RWPE1 (cell line): ENCODE measurements around the gene KCTD19.

ENCODE experiments used
- CTCF ChIA-PET: fragments of 350-600 bp; sonication (Branson Sonifier 250); formaldehyde crosslinking; extraction: SDS; loops from one replicate; lab custom pipeline; 2021; lab: Yijun Ruan, JAX
- POLR2A ChIA-PET: fragments of 400-600 bp; formaldehyde crosslinking; extraction: SDS; loops from one replicate; lab custom pipeline; 2020; ENCODE audit warnings: antibody characterized with exemption; ENCODE audit not compliant: low non-redundant PET; lab: Yijun Ruan, JAX
- DNase-seq: peaks from one replicate; pipeline ENCODE4 v3.0.0; 2012; ENCODE audit warnings: low spot score
- H3K27ac ChIP-seq: fragments of 450-650 bp; 2 replicates; pipeline ENCODE4 v1.5.1; 2017
- TF ChIP-seq, protein P1 (sequence below): fragments of 450-650 bp; conservative IDR thresholded peaks from 2 replicates; pipeline ENCODE4 v1.5.1; 2017; ENCODE audit warnings: low read depth, mild to moderate bottlenecking

The KCTD19 gene

DNA sequence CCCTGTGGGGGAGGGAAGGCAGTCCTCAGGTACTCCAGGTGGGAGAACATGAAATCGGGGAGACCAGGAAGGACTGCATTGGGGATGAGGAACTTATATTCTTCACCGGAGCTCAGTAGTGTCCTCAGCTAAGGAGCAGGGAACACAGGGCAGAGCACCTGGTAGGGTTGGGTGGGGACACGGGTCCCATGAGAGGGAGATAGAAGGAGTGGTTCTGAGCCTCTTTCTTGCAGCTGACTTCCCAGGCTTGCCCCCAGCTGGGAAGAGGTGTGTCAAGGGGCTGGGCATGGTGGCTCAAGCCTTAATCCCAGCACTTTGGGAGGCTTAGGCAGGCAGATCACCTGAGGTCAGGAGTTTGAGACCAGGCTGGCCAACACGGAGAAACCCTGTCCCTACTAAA, 81.4 kb downstream of the KCTD19 start:
- TF ChIP-seq, protein P1, sequence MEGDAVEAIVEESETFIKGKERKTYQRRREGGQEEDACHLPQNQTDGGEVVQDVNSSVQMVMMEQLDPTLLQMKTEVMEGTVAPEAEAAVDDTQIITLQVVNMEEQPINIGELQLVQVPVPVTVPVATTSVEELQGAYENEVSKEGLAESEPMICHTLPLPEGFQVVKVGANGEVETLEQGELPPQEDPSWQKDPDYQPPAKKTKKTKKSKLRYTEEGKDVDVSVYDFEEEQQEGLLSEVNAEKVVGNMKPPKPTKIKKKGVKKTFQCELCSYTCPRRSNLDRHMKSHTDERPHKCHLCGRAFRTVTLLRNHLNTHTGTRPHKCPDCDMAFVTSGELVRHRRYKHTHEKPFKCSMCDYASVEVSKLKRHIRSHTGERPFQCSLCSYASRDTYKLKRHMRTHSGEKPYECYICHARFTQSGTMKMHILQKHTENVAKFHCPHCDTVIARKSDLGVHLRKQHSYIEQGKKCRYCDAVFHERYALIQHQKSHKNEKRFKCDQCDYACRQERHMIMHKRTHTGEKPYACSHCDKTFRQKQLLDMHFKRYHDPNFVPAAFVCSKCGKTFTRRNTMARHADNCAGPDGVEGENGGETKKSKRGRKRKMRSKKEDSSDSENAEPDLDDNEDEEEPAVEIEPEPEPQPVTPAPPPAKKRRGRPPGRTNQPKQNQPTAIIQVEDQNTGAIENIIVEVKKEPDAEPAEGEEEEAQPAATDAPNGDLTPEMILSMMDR: no peak
- H3K27ac ChIP-seq: peak overlapping the region; percentile 92
- no peak for DNase-seq
- ChIA-PET CTCF (interaction anchor here (0.6 to 1.9 kb wide), 2 partner anchors 12 to 47 kb away, joined by 4 to 8 read pairs; no protein-coding TSS in a partner anchor), POLR2A (interaction anchor here (1.1 kb wide), 1 partner anchor 94 kb away, joined by 4 read pairs; no protein-coding TSS in a partner anchor)

DNA sequence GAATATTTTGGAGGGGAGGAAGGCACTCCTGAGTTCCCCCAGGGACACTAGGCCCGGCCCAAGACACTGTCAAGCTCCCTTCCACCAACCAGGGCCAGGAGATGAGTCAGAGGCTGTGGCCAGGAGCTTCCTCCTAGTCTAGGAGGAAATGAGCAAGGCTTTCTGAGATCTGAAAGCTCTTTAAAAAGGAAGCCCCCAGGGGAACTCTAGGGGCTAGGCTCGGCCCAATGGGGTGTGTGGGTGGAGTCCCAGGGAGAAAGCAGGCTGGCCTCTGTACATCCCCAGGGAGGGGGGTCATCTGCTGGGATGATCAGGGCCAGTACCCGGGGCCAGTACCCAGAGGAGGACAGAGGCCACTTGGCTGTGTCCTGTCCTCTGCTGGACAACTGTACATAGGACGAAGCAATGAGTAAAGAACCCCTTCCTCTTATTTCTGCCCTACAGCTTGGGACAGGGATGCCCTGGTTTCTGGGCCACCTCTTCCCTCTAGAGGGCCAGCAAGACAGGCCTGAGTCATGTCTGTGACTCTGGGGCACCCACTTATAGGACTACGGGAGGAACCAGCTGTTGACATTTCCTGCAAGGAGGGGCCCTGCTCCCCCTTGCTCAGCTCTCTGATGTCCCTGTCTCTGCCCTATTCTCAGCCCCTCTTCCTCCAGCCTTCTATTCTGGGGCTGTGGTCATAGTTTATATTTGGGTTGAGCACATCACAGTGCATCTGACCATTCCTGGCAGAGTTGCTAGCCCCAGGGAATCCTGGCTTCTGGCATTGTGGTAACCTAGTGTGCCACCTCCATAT, 82.0 kb downstream of the KCTD19 start:
- POLR2A ChIA-PET: interaction anchor here (0.6 to 1.1 kb wide), 3 partner anchors 16 to 218 kb away, joined by 3 to 4 read pairs (median 4); no protein-coding TSS in a partner anchor
- H3K27ac ChIP-seq: peak overlapping the region; percentile 92
- peak; percentile 79 for DNase-seq
- TF ChIP-seq, protein P1: no peak
- CTCF ChIA-PET: interaction anchor here (0.7 to 1.9 kb wide), 3 partner anchors 34 to 222 kb away, joined by 3 to 8 read pairs (median 3); no protein-coding TSS in a partner anchor

DNA sequence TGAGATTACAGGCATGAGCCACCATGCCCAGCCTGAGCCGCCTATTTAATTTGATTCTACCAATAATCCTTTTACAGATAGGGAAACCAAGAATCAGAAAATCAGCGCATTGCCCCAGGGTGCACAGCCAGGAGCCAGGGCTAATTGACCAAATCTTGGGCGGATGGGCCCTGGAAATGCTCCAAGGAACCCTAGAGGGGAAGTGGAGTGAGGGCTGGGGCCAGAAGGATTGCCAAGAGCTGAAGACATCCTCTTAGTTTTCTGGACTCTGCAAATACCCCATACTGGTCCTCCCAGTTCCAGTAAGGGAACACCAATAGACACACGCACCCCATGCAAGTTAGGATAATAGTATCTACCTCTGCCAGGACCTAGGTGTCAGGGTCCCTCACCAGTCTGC, 83.1 kb downstream of the KCTD19 start:
- ChIA-PET POLR2A (no interaction called here), CTCF (no interaction called here)
- TF ChIP-seq, protein P1: no peak
- no peak for DNase-seq
- H3K27ac ChIP-seq: peak overlapping the region; percentile 92

DNA sequence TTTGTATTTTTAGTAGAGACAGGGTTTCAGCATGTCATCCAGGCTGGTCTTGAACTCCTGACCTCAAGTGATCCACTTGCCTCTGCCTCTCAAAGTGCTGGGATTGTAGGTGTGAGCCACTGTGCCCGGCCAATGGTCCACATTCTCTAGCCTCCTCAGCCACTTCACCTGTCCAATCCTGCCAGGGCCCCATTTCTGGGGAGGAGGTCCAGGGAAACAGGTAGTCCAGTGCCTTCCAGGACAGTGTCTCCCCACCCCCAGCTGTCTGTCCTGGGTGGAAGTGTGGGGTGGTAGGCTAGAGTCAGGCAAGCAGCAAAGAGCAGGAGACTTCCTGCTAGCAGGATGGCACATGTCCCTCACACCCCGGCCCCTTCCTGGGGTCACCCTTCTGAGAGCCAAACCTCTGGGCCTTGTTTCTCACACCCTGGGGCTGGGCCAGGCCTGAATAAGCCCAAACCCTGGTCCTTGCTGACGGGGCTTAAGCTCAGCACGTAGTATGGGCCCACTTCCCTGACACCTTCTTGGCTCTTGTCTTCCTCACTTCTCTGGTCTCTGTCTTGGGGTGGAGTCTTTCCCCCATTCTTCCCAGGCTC, 84.3 kb downstream of the KCTD19 start:
- no peak for DNase-seq
- peak overlapping the region; percentile 92 for H3K27ac ChIP-seq
- ChIA-PET CTCF (interaction anchor here (1.1 kb wide), 1 partner anchor 57 kb away, joined by 4 read pairs; no protein-coding TSS in a partner anchor), POLR2A (no interaction called here)
- TF ChIP-seq, protein P1: no peak

DNA sequence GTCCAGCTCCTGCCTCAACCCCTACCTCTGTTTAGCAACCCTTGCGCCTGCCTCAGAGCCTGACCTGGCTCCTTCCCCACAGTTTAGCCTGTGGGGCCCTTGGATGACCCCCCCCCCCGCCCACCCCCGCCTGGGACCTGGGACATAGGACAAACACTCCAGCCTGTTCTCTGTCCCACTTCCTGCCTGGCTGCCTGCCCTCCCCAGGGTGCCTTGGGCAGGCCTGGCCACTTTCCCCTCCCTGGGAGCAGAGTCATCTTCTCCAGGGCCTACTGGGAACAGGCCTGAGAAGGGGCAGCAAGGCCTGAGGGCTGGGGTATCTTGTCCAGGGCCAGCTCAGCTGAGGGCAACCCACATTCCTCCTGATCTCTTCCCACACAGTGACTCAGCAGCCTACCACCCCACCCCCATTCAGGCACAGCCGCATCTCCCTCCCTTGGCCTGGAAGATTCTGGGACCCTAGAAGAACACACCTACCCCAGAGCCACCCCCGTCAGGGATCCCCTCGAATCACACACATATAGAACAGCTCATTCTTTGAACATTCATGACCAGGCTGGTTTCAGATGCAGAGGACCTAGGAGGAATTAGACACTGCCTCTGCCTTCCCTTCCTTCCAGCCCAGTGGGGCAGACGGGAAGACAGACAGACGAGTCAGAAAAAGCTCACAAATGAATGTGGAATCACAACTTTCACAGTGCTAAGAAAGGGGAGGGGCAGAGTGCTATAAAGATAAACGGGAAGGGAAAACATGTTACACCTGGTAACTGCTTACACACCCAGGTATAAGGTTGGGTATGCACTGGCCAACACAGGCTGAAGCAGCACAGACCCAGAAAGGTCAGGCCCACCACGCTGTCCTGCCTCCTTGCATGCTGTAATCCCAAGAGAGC, 85.3 kb downstream of the KCTD19 start:
- DNase-seq: peak; percentile 84
- CTCF ChIA-PET: interaction anchor here (0.6 to 1.1 kb wide), 3 partner anchors 38 to 162 kb away, joined by 4 to 5 read pairs (median 4); partner anchors contain the start of gene PLEKHG4
- peak overlapping the region; percentile 92 for H3K27ac ChIP-seq
- TF ChIP-seq, protein P1: no peak
- POLR2A ChIA-PET: no interaction called here
